NCI-H2081 treated with DMSO at 0.1 percent for 48 hours (cell line): Measurements from ENCODE around the gene DCAF8.
A peak's percentile ranks its signal among the peaks of the same experiment; 100 is the strongest.

Source experiments
- DNase-seq: peaks from one replicate; lab custom pipeline; 2025; lab: John Stamatoyannopoulos, UW

The DCAF8 gene

DNA sequence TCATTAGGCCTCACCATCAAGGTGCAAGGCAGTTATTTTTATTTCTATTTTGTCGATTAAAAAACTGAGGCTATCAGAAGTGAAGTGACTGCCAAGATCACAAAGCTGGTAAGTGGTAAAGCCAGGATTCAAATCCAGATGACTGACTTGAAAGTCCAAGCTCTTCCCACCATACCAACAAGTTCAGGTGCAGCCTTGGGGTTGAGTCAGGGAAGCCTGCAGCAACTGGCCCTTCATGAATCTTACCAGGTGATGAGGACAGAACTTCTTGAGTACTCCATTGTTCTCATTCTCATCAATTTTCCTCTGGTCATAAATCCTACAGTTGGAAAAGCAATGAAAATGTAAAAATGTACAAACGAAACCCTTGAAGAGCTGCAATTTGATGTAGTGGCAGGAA lies 37.0 kb downstream of the DCAF8 start:
- DNase-seq, result no peak

DNA sequence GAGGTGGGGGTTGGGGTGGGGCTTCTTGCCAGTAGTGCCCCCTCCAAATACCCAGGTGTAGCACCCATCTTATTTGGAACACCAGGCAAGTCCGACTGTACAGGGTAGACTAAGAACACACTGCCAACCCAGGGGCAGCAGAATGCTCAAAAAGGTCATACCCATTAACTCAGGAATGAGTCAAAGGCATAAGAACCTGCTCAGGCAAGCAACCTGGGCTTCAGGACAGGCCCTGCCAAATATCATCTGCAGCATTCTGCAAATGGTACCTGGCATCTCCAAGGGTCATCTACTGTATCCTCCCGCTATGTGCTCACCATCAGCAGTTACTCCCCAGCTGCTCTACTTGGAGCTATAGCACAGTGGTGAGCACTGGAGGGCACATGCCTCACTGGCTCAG lies 37.7 kb downstream of the DCAF8 start:
- no peak for DNase-seq

DNA sequence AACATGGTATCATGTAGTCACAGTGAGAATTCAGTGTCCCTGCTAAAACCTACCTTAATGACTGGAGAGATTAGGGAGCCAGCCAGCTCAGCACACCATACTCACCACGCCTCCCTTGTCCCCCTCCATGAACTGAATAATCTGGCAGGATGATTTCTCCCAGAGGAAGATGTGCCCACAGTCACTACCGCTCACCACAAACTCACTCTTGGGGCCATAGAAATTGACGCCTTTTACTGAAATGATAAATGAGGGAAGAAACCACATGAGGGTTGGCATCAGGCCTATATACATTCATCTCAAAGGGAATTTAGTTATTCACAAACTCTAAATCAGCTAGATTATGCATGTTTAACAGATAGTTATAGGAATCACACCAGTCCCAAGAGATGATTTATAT lies 39.8 kb downstream of the DCAF8 start:
- no peak for DNase-seq

DNA sequence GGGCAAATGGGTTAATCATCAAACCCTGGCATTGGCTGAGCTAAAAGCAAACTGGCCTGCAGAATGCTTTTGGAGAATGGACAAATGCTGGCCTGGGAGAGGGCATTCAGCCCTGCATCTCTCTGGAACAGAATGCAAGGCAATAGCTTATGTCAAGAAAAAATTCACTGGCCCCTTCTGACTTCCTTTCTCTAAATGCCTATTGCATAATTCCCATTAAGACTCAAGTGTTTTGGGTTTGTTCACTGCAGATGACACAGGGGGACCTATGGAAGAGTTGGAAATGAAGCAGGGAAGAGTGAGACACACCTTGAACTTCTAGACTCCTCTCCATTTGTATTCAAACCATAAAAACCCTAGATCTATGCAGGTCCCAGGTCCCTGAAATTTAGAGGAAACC lies 41.3 kb downstream of the DCAF8 start:
- DNase-seq, result no peak

DNA sequence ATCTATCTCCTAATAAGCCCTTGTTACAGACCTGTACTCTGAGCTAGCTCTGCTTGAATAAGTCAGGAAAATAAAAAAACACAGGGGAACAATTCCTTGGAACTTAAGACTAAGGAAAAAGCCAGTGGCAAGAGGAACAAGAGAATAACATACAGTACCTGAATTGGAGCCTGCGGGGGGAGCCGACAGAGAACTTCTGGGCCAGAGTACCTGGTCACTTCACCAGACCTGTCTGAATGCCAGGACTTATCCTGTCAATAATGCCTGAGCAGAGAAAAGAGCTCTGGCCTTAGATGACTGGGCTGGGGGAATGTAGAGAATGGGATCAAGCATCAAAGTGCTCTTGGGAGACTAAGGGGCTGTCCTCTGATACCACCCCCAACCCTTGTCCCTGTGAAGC lies 42.0 kb downstream of the DCAF8 start:
- DNase-seq, result no peak

DNA sequence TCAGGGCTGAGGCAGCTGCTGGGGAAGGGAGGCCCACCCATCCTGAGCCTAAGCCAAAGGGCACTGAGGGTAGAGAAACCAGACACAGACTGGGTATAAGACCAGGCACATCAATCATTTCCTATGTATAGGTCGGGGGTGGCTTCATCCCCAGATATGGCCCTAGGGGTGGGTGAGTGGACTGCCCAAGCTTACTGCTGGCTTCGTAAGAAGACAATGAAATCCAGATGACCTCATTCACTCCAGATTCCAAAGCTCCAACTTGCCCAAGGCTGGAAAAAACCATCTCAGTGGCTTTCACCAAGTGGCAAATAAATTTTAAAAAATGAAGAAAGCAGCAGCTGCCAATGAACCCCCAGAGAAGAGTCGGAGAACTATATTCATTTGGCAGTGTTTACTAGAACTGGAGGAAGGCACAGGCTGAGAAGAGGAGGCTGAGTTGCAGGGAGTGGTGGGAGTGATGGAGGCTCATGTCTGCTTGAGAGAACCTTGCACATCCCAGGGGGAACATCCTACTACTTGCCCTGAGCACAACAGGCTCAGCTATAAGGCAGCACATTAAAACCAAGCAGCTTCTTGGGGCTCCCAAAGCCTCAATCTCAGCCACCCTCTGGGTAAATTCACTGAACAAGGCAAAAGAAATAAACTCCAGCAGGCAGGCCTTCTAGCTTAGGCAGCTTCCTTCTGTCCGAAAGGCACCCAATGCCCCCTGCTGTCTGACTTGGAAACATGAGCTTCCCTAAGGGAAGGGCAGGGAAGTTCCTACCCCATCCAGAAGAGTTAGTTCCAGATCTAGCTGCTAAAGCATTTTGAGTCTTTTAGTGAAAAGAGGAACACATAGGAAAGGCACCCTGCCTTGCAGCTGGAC lies 43.1 kb downstream of the DCAF8 start:
- no peak for DNase-seq

DNA sequence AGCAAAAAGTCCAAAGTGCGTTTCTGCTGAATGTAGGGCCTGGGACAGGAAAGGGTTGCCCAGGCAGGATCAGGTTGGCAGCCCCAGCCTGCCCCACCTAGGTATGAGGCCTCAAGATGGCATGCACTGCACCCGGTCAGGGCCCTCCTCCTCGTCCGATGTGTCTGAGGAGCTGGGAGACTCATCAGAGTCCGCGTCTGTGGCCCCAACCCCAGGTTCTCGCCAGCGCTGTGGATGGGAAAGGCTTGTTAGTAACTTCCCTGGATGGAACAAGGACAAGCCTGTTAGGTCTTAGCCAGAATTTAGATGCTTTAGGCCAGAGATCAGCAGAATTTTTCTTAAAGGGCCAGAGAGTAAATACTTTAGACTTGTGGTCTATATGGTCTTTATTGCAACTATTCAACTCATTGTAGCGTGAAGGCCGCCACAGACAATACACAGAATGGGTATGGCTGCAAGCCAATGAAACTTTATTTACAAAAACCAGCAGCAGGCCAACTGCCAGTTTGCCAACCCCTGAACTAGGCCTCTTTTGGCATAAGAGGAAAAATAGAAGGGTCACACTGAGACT lies 44.8 kb downstream of the DCAF8 start:
- DNase-seq, result no peak

DNA sequence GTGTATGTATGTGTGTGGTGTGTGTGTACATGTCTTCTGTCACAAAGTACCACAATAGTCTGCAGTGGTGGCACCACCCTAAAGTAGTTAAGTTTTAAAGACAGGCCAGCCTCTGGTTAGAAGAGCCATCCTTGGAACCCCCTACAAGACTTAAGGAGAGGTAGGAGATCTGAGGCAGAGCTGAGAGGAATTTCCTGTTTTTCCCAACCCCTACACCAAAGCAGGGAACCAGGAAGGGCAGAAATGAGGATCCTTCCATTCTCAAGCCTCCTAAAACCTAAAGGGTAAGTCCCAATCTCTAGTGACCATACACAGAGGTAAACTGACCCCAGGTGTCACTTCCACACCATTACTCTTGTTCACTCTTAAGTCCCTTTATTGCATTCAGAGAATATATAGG lies 46.0 kb downstream of the DCAF8 start:
- DNase-seq, result no peak

DNA sequence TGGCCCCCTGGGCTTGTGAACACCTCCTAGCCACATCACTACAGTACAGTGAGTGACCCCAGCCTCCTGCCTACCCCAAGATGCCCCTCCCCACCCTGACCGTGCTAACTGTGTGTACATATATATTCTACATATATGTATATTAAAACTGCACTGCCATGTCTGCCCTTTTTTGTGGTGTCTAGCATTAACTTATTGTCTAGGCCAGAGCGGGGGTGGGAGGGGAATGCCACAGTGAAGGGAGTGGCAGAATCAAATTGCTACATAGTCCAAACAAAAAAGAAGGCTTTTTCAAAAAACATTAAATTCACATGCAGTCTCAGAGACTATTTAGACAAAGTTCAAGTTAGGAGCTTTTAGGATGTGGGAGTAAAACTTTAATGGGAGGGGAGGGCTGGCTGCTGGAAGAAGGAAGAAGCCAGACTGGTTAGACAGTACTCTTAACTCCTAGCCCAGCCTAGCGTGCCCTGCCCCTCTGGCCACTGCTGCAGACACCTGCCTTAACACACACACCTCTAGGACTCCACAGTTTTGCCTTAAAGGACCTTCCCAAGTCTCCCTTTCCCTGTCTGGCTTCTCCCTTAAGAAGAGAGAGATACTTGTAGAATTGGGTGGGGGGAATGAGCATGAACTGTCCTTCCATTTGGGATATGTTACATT lies 47.7 kb downstream of the DCAF8 start:
- no peak for DNase-seq

DNA sequence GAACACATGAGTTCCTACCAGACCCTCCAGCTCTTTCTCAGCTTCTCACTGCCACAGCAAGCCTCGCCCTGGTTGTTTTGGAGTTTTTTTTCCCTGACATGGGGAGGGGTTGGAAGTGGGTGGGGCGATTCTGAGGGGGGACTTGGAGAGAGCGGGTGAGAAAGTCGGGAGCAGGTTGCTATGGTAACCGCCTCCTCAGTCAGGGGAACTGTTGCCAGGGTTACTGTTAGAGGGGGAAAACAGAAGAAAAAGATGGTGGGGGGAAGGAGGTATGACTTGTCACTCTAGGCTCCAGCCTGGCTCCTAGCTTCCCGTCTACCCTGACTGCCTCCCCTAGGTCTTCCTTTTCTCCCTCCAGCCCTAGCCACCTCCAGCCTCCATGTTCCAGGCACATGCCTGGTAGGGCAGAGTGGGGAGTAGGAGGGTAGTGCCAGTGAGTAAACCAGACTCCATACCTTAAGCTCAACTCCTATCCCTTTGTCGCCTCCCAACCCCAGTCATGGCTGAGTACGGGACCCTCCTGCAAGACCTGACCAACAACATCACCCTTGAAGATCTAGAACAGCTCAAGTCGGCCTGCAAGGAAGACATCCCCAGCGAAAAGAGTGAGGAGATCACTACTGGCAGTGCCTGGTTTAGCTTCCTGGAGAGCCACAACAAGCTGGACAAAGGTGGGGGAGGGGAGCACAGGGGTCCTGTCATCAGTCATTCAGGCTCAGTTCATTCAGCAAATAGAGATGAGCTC lies 51.1 kb downstream of the DCAF8 start:
- no peak for DNase-seq

DNA sequence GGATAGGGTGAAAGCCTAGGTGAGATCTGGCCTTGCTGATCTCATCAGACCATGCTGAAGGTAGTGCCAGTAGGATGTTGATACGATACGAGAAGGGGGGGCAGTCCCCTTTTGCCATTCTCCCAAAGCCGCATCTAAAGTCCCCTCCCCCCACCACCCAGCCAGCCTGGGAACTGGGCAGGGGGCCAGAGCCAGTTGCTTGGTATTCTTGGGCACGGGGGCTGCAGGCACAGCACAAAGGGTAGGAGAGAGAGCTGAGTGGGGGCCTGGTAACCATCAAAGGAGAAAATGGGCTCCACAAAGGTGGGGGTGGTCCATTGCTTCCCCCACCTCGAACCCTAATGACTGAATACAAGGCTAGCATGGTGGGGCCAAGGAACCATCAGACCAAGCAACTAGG lies 51.8 kb downstream of the DCAF8 start:
- DNase-seq, result no peak

DNA sequence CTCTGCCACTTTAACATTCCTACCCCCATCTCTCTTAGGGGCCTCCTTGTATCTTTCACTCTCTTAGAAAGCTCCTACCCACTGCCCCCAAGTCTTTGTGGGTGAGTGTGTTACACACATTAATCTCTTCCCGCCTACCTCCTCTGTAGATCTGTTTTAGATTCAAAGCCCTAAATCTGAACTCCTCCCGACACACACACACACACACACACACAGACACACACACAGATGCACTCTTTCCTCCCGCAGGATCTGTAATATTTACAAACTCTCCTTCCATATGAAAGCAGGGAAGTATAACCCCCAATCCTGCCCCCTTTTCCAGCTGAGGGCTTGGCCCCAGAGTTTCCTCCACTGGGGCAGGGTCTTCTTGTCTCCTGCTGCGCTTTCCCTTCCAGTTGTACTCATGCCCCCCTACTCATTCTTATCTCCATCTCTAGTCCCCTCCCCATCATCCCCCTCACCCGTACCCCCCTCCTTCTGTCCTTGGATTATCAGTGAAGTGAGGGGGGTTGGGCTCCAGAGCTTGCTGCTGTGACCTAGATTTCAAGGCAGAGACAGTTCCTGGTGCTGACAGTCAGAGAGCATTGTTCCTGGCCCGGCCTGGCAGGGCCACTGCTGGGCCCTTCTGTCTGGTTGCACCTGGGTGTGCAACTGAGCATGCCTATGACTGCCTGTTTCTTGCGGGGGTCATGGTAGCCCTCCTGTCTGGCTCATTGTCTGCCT lies 52.9 kb downstream of the DCAF8 start:
- DNase-seq, result no peak

DNA sequence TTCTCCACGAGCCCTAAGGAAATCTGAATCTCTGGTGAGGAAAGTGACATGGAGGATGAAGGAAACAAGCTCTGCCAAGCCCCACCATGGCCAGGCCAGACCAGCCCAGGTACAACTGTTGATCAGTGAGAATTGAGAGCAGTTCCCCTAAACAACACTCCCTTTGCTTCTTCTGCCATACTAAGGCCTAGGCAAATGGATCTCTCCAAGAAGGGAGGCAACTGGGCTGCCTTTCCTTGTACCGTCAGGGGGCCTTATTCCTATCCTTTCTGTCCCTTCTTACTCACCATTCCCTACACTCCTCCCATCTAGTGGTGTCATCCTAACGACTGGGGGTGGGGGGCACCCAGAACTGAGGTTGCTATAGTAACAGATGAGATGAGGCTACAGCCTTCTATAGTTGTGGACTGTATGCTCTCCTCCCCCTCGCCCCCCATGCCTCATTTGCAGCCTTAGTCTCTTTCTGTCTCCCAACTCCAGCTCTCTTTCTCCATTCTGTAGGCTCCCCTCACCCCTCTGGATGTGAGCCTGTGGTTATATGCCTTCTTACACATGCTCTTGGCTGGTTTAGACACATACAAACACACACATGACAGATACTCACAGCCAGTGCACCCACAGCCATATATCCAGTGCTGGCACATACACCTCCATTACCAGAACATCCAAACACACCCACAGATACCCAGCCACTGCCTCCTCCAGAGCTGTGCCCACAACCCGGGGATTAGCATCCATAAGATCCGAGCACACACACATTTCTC lies 53.6 kb downstream of the DCAF8 start:
- DNase-seq, result no peak

DNA sequence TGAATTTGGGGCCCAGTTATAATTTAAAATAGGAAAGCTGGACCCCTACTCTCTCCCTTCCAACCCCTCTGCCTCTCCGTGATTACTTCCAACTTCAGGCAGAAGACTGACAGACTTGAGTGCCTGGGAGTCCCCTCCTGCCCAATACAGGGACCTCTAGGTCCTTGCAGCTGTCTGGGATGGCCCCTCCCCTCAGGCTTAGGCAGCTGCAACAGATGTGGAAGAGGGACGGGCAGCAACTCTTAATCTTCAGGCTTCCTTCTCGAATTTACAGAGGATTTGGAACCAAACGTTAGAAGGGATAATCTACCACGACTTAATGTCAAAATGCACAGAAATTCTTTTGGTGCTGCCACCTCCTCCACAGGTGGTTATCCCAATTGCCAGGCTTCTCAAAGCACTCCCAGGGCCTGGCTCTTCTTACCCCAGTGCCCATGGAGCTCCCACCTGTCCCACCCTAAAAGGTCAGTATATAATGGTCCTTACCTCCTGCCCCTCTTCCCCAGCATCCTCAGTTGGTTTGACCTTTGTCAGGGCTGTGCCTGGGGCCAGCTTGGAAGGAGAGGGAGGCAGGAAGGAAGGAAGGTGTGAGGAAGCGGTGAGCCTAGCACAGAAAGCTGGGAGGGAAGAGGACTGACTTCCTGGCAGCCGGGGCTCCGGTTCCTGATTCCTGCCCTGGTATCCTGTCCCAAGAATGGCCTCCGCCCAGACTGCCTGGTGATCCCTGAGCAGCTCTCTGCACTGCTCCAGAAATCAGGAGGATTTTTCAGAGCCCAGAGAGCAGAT lies 54.4 kb downstream of the DCAF8 start:
- no peak for DNase-seq

DNA sequence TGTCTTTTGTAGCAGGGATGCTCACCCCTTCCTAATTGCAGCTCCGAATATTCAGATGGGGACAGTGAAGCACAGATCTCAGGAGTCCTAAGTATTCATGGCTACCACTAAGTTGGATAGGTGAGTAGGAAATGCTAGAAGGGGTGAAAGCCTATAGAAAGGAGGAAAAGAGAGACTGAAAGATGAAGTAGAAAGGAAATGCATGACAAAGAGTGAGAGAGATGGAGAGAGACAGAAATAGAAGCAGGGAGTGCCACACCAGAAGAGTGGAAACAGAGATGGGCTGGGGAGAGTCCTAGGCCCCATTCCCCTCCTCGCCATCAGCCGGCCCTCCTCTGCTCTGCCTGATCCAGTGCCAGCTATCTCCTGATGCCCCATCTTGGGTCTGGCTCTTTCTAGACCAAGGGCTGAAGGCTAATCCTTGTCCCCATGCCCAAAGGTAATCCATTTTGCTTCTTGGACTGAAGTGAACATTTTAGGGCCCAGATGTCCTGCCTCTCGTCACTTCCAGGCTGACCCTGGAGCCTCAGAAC lies 55.2 kb downstream of the DCAF8 start:
- no peak for DNase-seq

DNA sequence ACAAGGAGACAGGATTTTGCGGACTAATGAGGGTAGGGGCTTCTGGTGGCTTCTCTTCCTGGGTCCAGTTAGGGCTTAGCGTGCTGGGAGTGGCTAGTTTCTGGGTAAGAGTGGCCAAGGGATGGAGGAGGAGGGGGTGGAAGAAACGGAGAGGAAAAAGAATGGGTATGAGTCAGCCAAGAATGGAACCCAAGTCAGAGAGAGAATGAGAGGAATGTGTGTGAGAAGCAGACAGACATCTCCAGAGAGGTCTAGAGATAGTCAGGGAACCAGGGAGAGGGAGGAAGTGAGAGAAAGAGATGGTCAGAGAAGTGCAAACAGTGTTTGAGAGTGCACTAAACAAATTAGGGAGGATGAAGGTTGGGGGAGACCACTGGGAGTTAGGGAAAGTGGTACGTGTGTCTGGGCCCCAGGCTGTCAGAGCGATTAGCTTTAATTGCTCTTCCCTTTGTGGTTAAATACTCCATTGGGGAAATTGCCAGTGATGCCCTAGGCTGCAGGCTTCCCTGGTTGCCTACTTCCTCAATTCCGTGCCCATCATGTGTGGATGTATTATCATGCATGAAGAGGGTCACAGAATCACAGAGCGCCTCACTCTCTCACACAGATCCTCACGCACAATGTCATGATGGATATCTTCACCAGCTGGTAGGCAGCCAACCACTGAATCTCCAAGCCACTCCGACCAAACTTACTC lies 55.8 kb downstream of the DCAF8 start:
- DNase-seq, result peak; percentile 20

DNA sequence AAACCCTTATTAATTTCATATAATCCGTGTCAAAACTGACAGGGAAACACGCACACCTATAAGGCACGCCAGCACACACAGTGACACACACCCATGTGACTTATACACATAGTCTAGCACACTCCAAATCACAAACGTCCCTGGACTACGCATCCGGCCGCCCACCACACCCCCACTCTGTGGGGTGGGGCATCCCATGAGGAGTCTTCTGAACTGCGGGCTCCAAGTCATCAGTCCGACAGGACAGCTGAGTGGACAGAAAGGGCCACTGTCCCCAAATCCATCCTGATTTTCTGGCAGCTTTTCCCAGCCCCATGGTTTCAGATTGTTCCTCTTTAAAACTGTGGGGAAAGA lies 56.3 kb downstream of the DCAF8 start:
- DNase-seq, result no peak

DNA sequence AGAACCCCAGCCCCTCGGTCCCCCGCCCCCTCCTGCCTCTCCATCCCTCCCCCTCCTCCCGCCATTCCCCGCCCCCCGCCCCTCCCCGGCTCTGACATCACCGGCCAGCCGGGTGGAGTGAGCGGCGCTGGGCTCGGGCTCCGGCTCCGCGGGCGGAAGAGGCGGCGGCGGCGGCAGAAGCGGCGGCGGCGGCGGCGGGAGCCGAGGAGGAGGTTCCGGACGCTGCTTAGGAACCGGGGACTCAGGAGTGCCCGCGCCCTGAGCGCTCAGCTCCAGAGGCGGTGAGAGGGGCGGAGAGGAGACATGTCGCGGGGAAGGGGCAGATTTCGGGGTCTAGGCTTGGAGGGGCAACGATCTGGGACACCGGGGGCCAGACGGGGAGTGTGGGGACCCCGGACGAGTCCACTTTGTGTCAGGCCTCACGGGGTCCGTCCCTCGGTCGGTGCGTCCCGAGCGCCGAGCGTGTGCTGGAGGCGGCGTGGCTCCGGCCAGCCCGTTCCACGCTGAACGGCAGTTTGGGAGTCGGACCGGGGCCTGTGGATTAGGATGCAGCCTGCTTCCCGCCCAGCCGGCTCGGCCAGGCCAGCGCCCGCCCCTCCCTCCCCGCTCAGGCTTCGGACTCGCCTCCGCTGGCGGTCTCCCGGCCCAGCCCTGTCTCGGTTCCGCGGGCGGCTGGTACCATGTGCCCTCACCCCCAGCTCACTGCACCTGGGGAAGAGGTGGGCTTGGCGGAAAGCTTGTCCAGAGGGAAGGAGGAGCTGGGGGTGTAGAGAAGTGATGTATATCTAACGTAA lies 56.9 kb downstream of the DCAF8 start, which contains the start of gene PEA15:
PEA15 (plus strand) TSS at position 143 of the 794 bp plus-strand sequence. CDS start 6,161 bp downstream, outside the sequence.
- DNase-seq, result no peak
